GM21737 (cell line): Measurements from ENCODE around the gene MRPL21.
"Not testable (repeated sequence)": the region's sequence is repeated elsewhere in the genome, so short reads cannot be mapped to it uniquely, and the experiment has no call there.

ENCODE experiments used
- ATAC-seq: cut with Tn5 transposase; IDR thresholded peaks from one replicate; pipeline ENCODE4 v1.9.1; 2021; ENCODE audit warnings: mild to moderate bottlenecking, moderate library complexity; ENCODE audit not compliant: unreplicated experiment

MRPL21 gene

DNA sequence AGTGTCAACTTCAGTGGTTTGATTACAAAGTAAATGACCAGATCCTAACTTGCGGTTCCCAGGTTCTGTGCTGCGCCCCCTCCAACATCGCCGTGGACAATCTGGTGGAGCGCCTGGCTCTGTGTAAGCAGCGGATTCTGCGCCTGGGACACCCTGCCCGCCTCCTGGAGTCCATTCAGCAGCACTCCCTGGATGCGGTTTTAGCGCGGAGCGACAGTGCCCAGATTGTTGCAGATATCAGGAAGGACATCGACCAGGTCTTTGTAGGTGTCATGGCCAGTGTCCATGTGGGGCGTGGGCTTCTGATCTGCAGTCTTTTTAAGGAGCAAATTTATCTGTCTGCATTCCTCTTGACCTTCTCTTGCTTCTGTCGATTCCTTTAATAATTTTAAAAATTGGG lies 11.1 kb upstream of the MRPL21 start:
- no peak for ATAC-seq

DNA sequence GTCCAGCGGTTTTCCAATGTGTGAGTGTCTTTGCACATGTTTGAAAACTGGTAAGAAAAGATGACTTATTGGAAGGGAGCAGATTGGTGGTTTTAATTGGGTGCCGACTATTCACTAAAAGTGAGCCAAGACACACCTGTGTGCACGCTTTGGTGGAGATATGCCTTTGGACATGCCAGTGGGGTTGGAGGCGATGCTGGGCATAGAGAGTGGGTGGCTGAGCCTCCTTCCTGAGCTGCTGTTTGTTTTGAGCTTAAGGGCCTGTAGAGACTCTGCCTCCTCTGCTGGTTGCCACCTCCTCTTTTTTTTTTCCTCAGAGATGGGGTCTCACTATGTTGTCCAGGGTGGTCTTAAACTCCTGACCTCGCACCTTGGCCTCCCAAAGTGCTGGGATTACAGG lies 9.6 kb upstream of the MRPL21 start:
- no peak for ATAC-seq

DNA sequence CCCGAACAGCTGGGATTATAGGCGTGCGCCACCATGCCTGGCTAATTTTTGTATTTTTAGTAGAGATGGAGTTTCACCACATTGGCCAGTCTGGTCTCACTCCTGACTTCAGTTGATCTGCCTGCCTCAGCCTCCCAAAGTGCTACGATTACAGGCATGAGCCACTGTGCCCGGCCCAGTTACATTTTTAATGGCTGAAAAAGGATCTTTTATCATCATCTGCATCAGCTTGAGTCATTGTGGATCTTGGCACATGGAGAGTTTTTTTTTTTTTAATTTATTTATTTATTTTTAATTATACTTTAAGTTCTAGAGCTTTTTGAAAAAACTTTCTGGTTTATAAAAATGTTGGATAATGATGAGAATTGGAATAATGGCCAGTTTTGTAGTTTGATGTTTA lies 8.6 kb upstream of the MRPL21 start:
- no peak for ATAC-seq

DNA sequence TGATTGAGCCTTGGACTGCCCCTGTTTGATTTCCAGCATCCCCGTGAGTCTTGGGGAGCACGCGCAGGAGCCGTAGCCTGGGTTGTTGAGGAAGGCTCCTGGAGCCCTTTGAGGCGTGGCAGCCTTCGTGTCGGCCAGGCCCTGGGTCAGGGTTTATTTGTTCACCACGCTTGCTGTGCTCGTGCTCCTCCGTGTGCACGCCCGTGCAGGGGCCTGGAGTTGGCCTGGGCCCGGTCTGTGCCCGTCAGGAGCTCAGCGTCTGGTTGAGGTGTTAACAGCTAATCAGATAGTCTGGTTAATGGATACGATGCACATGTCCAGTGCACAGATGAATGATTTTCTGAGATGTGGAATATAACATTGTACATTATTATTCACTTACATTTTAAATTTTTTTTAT lies 8.1 kb upstream of the MRPL21 start:
- ATAC-seq, result no peak

DNA sequence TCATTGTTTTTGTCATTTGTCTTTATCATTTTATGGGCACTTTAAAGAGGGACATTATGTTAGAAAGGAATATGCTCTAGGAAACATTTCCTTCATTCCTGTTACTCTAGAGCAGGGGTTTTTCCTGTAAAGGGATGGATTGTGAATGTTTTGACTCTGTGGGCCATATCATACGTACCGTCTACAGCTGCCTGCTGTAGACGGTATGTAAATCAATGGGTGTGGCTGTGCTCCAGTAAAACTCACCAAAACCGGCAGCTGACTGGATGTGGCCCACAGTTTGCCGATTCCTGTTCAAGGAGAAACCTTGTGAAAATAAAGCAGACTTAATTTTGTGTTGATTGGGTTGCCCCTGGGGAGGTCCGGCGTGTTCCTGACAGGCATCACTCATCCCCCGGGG lies 7.3 kb upstream of the MRPL21 start:
- no peak for ATAC-seq

DNA sequence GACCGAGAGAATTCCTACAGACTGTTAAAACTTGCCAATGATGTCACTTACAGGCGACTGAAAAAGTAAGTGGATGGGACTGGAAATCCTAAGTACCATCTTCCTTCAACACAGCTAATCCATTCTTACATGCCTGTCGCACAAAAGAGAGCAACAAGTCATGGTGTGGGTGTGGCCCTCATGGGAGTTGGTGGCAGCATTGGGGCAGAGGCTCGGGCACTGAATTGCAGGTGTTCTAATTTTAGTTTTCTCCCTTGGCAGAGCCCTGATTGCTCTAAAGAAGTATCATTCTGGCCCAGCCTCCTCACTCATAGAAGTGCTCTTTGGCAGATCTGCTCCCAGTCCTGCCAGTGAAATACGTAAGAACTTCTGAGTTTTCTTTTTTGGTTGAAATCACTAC lies 4.6 kb upstream of the MRPL21 start:
- ATAC-seq, result no peak

DNA sequence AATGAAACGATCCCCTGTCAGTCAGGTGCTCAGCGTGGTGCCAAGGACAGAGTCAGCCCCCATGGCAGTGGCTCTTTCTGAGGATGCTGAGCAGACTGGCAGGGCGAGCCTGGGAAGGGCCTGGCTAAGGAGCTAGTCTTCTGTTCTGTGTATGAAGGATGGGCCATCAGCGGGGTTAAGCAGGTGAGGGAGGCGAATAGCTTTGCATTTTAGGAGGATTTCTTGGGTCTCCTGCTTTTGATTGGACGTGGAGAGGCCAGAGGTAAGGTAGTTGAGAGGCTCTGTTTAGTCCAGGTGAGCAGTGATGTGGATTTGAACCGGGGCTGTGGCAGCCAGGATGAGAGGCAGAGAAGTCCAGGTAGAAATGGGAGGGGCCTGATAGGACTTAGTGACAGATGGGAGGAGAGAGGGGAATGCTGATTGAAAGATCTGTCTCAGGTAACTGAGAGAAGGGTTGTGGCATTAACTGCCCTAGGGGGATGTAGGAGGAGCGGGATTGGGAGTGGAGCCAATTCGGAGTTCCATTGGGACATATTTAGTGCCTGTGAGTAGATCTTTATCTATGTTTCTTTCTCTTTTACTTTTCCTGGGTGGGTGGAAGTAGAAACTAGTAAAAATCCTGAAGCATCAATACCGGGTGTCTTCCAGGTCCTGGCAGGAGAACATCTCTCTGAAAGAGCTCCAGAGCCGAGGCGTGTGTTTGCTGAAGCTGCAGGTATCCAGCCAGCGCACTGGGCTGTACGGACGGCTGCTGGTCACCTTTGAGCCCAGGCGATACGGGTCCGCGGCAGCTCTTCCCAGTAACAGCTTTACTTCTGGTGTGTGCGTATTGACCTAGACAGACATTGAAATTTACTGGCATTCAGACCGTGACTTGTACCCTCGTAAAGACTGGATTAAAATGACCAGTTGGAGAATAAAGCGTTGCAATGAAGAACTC lies 2.1 kb upstream of the MRPL21 start:
- no peak for ATAC-seq

DNA sequence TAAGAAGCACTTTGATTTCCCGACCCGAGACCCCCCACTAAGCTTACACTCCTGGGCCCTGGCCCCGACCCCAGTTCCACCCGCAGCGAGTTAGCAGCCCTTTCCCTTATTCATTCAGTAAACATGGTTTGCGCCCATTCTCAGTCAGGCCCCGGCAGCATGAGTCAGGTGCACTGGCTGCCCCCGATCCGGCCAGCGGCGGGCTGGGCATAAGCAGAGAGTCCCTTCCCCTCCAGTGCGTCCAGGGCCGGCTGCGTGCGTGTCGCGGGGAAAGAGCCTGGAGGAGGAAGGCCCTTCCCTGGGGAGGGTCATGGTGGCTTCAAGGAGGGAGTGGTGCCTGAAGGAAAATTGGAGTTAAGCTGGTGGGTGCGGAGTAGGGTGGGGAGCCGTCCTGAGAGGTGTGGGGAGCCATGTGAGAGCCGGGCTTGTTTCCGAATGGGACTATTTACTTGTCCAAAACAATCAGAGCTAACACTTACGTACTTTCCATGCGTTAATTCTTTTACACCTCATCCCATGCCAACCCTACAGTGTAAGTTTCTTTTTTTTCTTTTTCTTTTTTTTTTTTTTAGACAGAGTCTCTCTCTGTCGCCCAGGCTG lies 716 bp upstream of the MRPL21 start:
- ATAC-seq, result peak; percentile 12

DNA sequence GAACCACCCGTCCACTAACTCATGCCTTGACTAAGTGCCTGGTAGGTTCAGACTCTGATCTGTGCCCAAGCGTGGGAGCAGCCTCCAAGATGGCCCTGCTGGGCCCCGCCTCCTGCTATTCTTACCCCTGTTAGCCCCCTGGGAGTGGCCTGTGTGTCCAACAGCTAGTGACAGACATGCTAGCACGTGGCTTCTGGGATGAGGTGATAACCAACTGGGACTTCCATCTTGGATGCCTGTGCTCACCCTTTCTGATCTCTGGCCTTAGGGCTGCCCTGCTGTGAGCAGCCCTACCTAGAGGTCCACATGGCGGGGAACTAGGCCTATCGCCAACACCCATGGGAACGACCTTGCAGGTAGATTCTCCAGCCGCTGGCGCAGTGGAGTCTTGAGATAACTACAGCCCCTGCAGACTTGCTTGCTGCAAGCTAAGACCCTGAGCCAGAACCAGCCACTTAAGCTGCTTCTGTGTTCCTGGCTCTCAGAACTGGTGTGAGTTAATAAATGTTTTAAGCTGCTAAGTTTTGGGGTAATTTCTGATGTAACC lies 2.7 kb downstream of the MRPL21 start:
- no peak for ATAC-seq

DNA sequence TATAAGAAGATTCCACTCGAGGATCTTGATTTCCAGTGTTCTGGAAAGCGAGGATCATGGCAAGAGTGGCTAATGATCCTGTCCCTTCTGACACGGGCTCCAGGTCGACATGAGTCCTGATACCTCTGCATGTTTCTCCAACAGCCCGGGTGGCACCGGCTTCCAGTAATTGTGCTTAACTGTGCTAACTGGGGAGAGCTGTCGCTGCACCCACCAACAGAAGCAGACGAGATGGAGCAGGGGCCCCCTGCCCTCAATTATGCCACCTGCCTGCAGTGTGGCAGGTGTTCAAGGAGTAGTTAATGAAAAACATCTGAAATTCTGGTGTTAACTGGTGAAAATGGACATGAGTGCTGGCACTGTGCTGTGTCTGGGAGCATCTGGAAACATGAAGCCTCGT lies 6.2 kb downstream of the MRPL21 start:
- ATAC-seq, result no peak

DNA sequence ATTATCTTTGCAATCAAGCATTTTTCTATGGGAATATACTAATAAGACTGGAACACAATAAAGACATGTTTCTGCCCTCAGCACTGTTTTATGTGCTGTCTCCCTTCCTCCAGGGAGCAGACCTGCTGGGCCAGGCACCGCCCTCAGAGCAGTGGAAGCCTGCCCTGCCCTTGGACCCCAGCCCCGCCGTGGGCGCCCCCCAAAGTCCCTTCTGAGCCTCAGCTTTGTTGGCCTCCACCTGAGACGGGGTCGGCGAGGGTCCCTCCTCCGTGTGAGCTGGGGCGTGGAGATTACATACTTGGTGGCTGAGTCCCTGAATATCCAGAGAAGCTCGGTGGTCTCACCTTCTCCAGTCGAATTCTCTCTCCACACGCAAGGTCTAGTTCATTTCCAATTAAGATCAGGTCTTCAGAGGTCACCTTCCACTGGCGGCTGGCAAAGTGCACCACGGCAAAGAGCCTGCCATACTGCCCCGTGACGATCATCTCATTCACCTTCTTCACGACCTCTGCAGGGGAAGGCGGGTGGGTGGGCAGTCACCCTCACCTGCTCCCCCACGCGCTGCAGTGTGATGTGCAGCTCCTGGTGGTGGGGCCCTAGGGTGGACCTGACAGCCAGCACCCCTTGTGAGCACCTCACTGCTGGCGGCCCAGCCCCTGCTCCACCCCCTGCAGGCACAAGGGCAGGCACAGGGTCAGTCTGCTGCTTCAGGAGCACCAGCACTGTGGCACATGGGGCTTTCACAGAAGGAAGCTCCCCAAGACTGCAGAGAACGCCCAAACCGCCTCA lies 7.3 kb downstream of the MRPL21 start:
- no peak for ATAC-seq

DNA sequence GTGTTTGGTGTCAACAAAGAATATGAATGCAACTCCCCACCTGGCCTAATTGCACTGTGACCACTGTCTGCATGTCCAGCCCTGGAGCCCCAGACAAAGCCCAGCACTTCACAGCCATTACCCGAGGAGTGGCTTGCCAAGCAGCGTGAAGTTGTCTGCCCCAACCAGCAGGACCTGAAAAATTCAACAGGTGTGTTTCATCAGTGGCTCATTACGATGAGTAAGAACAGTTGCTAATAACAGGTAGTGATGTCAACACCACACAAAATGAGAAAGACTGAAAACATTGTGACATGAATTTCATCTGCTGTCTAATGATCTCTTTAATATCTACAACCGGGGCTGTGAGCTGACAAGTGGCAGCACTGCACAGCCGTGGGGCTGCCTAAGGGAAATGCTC lies 10.3 kb downstream of the MRPL21 start:
- ATAC-seq, result no peak

DNA sequence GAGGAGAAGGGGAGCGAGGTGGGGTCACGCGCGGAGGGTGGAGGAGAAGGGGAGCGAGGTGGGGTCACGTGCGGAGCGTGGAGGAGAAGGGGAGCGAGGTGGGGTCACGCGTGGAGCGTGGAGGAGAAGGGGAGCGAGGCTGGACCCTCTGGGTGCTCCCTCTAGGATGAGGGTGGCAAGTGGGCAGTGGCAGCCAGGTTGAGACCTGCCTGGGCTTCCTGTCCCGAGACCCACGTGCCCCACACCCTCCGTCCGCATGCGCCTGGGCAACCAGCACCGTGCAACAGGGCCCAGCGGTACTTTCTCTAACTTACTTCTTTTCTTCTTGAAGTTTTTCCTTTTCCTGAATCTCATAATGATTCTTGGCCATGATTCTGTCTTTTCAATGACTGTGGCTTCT lies 11.1 kb downstream of the MRPL21 start:
- no peak for ATAC-seq

DNA sequence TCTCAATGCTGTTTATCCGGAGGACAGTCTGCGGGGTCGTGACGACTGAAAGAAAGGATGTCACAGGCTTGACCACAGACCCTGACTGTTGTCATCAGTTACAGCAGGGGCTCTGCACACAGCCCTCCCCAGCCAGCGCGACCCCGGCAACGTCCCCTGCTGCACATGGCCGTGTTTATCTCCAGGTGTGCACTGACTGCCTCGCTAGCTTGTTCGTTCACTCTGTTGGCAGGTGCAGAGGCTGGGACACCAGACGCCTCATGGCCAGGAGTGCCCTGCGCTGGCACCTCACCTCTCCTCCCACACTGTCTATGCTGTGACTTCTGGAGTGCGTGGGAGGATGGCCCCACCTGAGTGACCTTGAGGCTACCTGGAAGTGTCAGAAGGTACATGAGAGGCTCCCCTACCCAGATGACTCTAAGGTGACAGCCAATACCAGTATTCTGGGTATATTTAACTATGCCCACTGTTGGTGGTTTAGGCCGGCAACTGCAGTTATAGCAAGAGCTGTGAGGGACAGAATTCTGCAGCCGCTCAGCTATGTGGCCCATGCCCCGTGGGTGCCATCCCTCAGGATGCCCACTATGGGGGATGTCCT lies 12.2 kb downstream of the MRPL21 start:
- no peak for ATAC-seq

DNA sequence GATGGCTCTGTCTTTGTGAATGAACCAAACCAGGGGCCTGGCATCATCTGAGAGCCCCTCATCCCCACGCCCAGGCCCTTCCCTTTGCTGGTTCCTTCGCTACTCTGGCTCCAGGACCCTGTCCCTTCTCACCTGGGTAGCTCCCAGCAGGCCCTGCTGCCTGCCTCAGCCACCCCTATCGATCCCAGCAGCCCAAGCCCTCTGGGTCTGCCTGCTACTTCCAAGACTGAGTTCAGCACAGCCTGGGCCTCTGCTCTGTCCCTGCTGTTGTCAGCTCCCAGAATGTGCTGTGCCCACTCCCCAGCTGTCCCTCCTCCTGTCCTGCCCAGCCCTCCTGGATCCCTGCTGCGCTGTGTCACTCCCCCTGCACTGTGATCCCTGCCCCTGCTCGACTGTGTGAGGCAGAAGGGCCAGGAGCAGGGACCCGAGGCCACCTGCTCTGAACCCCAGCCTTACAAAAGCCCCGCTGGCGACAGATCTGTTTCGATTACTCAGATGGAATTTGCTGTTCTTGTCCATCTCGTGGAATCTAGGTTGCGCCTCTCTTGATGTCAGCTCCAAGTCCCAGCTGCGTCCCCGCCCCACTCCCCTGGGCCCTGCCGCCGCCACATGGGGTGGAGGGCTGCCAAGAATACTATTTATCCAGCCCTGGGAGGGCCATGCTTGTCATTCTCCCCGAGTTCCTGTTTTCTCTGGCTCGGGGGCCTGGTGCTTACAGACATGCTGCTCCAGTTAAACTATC lies 13.0 kb downstream of the MRPL21 start:
- no peak for ATAC-seq

DNA sequence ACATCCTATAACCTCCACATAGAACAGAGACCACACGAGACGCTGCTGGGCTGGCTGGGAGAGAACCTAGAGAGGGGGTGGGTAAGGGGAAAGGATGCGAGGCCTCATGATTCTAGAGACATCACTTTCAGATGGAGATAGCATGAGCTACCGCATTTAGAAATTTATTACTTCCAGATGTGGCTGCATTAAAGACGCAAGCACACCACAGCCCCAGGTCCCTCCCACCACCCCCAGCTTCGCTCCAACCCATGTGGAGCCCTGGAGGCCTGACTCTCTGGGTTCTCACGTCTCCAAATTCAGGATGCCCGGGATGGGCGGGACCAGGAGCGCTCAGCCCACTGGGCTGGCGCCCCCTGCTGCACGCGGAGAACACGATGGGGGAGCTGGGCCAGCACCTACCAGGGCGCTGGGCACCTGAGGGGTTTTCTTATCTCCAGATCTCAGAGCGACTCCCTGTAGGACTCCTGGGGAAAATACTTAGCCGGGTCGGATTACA lies 13.6 kb downstream of the MRPL21 start:
- ATAC-seq, result no peak

DNA sequence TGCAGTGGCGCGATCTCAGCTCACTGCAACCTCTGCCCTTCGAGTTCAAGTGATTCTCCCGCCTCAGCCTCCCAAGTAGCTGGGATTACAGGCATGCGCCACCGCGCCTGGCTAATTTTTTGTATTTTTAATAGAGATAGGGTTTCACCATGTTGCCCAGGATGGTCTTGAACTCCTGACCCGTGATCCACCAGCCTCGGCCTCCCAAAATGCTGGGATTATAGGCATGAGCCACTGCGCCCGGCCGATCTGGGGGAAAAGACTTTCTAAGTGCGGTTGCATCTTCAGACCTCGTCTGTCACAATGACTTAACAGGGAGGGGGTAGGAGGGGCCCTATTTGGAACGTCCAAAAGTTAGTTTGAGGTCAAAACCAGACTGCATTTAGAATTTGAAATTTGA lies 18.8 kb downstream of the MRPL21 start:
- ATAC-seq, result not testable (repeated sequence)

DNA sequence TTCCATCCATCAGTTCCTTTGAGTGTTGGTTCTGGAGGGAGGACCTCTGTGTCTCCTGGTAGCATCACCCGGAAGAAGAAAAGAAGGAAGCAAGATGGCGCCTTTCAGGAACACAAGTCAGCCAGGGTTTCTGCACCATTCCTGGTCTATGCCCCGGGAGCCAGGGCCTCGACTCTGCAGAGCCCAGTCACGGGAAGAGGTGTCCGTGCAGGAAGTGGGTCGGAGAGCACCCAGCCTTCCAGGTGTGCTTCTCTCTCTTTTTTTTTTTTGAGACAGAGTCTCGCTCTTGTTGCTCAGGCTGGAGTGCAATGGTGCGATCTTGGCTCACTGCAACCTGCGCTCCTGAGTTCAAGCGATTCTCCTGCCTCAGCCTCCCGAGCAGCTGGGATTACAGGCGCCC lies 21.2 kb downstream of the MRPL21 start:
- no peak for ATAC-seq

DNA sequence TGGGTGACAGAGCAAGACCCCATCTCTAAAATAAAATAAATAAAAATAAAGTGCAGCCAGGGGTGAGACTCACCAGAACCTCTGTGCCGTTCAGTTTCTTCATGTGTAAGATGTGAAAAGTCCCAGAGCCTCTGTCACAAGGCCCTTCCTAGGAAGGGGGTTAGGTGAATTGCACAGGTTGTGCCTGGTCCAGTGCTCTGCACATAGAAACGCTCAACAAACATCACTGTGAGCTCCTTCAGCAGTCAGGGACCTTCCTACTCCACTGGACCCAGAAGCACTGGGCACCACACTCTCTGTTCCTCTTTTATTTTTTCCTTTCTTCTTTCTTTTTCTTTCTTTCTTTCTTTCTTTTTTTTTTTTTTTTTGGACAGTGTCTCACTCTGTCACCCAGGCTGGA lies 22.3 kb downstream of the MRPL21 start:
- no peak for ATAC-seq

DNA sequence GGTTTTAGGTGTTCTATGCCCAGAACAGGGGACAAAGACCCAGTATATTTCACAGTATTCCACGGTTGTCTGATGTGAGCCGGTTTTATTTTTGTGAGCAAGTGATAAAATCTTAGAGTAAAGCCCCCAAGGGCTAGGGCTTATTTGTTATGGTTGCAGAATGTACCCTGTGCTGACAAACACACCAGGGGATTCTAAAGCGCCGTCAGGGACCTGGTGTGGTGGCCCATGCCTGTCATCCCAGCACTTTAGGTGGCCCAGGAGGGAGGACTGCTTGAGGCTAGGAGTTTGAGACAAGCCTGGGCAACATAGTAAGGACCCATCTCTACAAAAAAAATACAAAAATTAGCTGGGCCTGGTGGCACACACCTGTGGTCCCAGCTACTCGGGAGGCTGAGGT lies 22.8 kb downstream of the MRPL21 start:
- ATAC-seq, result no peak
